Measurements from ENCODE around the gene SPOCK1.

The SPOCK1 gene

GRCh38 chr5:137055271-137055872 is 443.8 kb downstream of the SPOCK1 start:
- DNase-seq, result no peak

DNA sequence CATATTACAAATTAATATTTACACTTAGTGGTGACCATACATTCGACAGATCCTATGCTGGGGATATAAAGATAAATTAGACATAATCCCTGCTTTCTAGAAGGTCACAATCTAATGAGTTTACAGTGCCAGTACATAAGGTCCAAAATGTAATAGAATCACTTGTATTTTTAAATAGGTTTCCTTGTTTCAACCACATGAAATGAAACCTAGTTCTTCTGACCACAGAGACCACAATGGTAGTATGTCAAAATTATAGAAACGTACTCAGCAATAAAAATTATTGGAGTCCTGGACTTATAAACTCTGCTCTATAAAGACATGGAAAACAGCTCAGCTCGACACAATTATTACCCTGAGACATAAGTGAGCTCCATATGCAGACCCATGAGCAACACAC is 444.3 kb downstream of the SPOCK1 start:
- no peak for DNase-seq

DNA sequence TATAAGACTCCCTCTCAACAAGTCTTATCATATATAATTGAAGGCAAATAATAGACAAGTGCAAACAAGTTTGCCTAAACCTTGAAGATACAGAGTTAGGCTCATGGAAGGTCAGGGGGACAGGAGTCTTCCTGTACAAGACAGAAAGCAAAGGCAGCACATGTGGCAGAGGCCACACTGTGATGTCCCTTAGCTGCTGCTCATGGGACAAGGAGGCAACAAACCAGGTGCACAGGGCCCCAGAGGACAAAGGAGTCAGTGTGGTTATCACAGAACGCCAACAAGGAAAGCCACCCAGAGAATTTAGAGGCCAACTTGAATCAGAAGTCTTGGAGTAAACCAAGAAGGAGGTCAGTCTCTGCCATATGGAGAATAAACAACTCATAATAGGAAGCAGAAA is 444.8 kb downstream of the SPOCK1 start:
- no peak for DNase-seq

DNA sequence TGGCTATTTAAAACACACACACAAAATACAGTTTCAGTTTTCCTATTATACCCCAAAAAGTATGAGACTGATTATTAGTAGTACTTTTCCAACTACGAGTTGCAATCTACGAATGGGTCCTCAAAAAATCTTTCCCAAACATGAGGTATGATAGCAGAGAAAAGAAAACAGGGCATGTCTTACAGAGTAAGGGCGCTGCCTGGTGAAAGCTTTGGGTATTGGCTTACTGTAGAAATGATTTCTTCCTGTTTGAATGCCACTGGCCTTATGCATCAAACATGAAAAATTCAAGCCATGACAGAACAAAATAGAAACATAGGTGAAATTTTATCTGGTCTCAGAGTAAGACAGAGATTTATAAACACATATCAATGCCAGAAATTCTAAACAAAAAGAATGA is 448.0 kb downstream of the SPOCK1 start:
- no peak for DNase-seq

DNA sequence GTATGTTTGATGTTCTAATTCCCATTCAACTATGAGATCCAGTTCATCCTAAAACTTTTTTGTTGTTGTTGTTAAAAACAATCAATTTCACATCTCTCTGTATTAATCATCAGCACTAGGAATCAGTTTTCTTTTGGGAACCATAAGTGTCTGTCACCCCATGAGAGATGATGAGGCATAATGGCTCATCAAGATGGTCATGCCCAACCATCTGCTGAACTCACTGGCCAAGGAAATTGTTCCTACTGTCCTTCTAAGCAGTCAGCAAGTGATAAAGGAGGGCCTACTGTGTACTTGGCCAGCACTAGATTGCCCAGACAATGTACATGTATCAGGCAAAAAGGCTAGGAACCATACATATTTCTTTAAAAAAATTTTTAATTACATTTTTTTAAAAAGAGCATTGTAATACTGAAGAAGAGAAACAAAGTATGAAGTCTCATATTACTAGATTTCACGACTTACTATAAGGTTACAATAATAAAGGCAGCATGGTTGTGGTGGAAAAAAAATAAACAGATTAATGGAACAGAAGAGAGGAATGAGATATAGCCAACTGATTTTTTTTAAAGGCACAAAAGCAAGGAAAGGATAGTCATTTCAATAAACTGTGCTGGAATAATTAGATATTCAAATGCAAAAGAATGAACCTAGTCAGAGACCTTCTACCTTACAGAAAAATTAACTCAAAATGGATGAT is 458.3 kb downstream of the SPOCK1 start:
- no peak for DNase-seq

DNA sequence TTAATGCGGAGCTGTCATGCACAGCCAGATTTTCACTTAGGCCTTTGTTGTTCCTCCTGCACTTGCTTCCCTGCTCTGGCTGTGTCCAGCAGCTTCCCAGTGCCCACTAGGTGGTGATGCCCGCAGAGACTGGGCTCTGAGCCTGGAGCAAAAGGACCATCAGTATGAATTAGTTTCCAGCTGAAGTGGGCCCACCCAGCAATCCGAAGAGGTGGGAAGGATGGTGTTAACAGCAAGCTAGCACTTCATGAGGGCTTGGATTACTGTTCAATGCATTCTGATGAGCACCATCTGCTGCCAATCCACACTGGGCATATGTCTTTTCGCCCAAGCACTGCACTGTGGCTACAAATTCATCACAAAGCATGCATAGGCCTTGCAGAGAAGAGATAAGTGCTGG is 459.1 kb downstream of the SPOCK1 start:
- DNase-seq, result peak; percentile 46

- DNase-seq, result no peak
Measured at GRCh38 chr5:137037848-137038247, 461.3 kb downstream of the SPOCK1 start.

GRCh38 chr5:137036640-137037039 is 462.5 kb downstream of the SPOCK1 start:
- DNase-seq, result peak; percentile 73

GRCh38 chr5:137035480-137035878 is 463.6 kb downstream of the SPOCK1 start:
- no peak for DNase-seq

- DNase-seq, result no peak
Measured at GRCh38 chr5:137034764-137035479, 464.2 kb downstream of the SPOCK1 start.

GRCh38 chr5:137034213-137034612 is 464.9 kb downstream of the SPOCK1 start:
- DNase-seq, result no peak

GRCh38 chr5:137032929-137033328 is 466.2 kb downstream of the SPOCK1 start:
- no peak for DNase-seq

GRCh38 chr5:137027758-137028157 is 471.4 kb downstream of the SPOCK1 start:
- no peak for DNase-seq

DNA sequence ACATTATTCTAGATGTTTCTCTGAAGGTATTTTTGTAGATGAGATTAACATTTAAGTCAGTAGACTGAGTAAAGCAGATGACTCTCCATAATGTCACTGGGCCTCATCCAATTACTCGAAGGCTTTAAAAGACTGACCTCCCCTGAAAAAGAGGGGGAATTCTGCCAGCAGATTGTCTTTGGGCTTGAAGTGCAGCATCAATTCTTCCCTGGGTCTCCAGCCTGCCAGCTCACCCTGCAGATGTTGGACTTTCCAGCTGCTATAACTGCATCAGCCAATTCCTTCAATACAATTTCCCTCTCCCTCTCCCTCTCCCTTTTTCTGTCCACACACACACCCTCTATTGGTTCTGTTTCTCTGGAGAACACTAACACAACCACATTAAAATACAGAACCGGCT is 472.8 kb downstream of the SPOCK1 start:
- DNase-seq, result no peak

DNA sequence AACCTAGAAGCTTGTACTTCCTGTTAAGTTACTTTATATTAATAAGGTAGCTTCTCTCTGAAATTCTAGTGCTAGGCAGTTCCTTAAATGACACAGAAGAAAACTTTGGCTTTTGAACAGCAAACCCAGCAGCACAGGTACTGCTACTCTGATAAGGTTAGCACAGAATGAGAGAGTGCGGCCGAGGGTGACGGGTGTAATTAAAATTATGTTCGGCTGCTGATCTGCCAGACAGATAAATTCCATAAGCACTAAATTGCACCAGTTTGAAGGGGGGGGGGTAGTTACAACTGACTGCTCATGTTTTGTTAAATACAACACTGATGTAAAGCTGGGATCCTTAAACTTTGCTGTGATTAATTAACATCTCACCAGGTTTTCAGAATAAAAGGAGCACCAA is 475.1 kb downstream of the SPOCK1 start:
- DNase-seq, result no peak

- no peak for DNase-seq
Measured at GRCh38 chr5:137023371-137023770, 475.8 kb downstream of the SPOCK1 start.

GRCh38 chr5:137022725-137023124 is 476.4 kb downstream of the SPOCK1 start:
- no peak for DNase-seq

DNA sequence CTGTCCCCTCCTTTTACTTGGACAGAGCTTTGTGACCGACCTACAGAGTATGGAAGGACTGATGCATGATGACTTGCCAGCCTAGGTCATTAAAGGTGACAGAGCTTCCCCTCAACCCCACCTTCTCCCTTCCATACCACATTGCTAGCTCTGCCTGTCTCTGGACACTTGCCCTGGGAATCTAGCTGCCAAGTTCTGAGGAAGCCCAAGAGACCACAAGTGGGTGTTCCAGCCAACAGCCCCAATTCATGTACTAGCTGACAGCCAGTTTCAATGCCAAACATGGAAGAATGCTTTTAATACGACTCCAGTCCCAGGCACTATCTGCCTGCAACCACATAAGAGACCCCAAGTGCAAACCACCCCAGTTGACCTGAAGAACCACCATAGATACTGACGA is 477.1 kb downstream of the SPOCK1 start:
- DNase-seq, result no peak

- DNase-seq, result no peak
Measured at GRCh38 chr5:137019229-137019628, 479.9 kb downstream of the SPOCK1 start.

- DNase-seq, result no peak
Measured at GRCh38 chr5:137016783-137017324, 482.3 kb downstream of the SPOCK1 start.

- DNase-seq, result peak; percentile 26
Measured at GRCh38 chr5:137015540-137016116, 483.5 kb downstream of the SPOCK1 start.

GRCh38 chr5:137014731-137015130 is 484.4 kb downstream of the SPOCK1 start:
- DNase-seq, result no peak

GRCh38 chr5:137010226-137010625 is 488.9 kb downstream of the SPOCK1 start:
- DNase-seq, result no peak

DNA sequence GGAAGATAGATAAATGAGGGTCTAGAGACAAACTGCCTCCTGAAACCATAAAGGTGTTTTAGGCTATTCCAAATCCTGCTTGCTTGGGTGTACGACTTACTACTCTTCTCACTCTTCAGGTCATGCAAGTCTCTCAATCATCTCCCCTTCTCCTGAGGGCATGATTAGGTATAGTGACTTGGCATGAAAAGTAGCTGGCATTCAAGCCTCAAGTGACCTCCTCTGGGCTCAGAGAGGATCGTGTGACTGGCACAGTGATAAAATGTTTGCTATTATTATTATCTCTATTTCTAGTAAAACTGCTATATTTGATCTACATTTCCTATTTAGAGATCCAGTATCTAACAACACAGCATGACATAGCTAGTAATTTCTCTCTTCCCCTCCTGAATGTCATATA is 494.8 kb downstream of the SPOCK1 start:
- DNase-seq, result no peak
